HepG2 (cell line): Measurements from ENCODE around the gene RHO. TPM values are rescaled to one million over a fixed set of nuclear protein-coding genes. Genes with fewer than 3 reads are reported as not detected.

Experiments
- ATAC-seq: fragments of 200-7000 bp; cut with Tn5 transposase; 3 replicates; pipeline ENCODE4 v1.9.1; 2020; ENCODE audit warnings: mild to moderate bottlenecking, moderate library complexity
- BruUV-seq: library from RNA; stranded (reverse); fragments of 400-500 nt; replicated peaks from 2 replicates; lab custom pipeline; 2021; lab: Mats Ljungman, UMichigan
- CTCF ChIA-PET: fragments of 300-600 bp; formaldehyde crosslinking; extraction: SDS; loops from one replicate; lab custom pipeline; 2021; ENCODE audit warnings: low total read pairs, inconsistent platforms, low intra/inter-chr PET ratio; lab: Yijun Ruan, JAX
- POLR2A ChIA-PET: fragments of 350-600 bp; sonication (Branson Sonifier 250); formaldehyde crosslinking; loops from one replicate; lab custom pipeline; 2020; ENCODE audit warnings: antibody characterized with exemption, inconsistent platforms; lab: Yijun Ruan, JAX
- DNase-seq: peaks from one replicate; pipeline ENCODE4 v3.0.0-alpha.2; 2015; ENCODE audit warnings: low spot score
- FAIRE-seq: peaks from 3 replicates; lab custom pipeline; 2011; peaks lifted over from hg19 to GRCh38; lab: Jason Lieb, UNC
- H2AFZ ChIP-seq: one replicate; pipeline ENCODE4 v1.6.1; 2011; ENCODE audit warnings: low read length, inconsistent platforms
- H3K27ac ChIP-seq: fragments of 300-600 bp; 3 replicates; pipeline ENCODE4 v1.8.0; 2011; ENCODE audit warnings: mixed run types, mild to moderate bottlenecking, mixed read lengths, low read length, inconsistent platforms; ENCODE audit not compliant: insufficient read depth; ENCODE audit errors: extremely low read length
- H3K27me3 ChIP-seq, 2 experiments: fragments of 200-600 bp in 1 of 2; 2 replicates in 1 of 2; 3 replicates in 1 of 2; pipeline versions ENCODE4 v1.6.0 to v1.8.0; 2011; ENCODE audit warnings: low read length in 2 of 2, mild to moderate bottlenecking in 2 of 2, moderate library complexity in 2 of 2, inconsistent platforms in 1 of 2; ENCODE audit not compliant: insufficient read depth in 2 of 2, control insufficient read depth in 1 of 2
- H3K36me3 ChIP-seq, 2 experiments: fragments of 200-600 bp in 1 of 2; replicated peaks in 1 of 2; 2 replicates in 1 of 2; 3 replicates in 1 of 2; pipeline versions ENCODE4 v1.5.1 to v1.8.0; 2011; ENCODE audit warnings: low read length in 2 of 2, inconsistent platforms in 1 of 2; ENCODE audit not compliant: insufficient read depth in 2 of 2, control insufficient read depth in 1 of 2
- H3K4me1 ChIP-seq: 2 replicates; pipeline ENCODE4 v1.5.1; 2012; ENCODE audit warnings: low read length, inconsistent platforms; ENCODE audit not compliant: insufficient read depth
- H3K4me2 ChIP-seq: 2 replicates; pipeline ENCODE4 v1.6.0; 2011; ENCODE audit warnings: low read depth, low read length, inconsistent platforms
- H3K4me3 ChIP-seq, 3 experiments: fragments of 200-600 bp in 1 of 3; sonication (generic), shearing (Covaris generic) in 1 of 3; replicated peaks in 1 of 3; 2 replicates each; pipeline ENCODE4 v1.5.1; 2011 to 2016; ENCODE audit warnings: low read length in 3 of 3, inconsistent platforms in 2 of 3, low read depth in 2 of 3, mild to moderate bottlenecking in 2 of 3, control low read depth in 1 of 3, mixed read lengths in 1 of 3; ENCODE audit not compliant: insufficient read depth in 1 of 3
- H3K79me2 ChIP-seq: one replicate; pipeline ENCODE4 v1.6.1; 2011; ENCODE audit warnings: low read length, inconsistent platforms; ENCODE audit not compliant: insufficient read depth
- H3K9ac ChIP-seq: 2 replicates; pipeline ENCODE4 v1.6.0; 2011; ENCODE audit warnings: mild to moderate bottlenecking, low read depth, low read length, inconsistent platforms; ENCODE audit not compliant: insufficient read depth
- H3K9me3 ChIP-seq: 2 replicates; pipeline ENCODE4 v1.5.1; 2012; ENCODE audit warnings: mild to moderate bottlenecking, low read length
- H4K20me1 ChIP-seq: 2 replicates; pipeline ENCODE4 v1.6.0; 2011; ENCODE audit warnings: inconsistent platforms, mild to moderate bottlenecking, low read length, moderate library complexity; ENCODE audit not compliant: insufficient read depth
- ATRX ChIP-seq: sonication (generic); formaldehyde crosslinking; IDR thresholded peaks from 2 replicates; pipeline ENCODE4 v1.4.0; 2020; ENCODE audit warnings: missing genetic modification reagents, borderline replicate concordance
- HNRNPK ChIP-seq: fragments of 200-400 bp; formaldehyde crosslinking; IDR thresholded peaks from 2 replicates; pipeline ENCODE4 v1.6.1; 2018; ENCODE audit warnings: low read length, low read depth, moderate library complexity, mild to moderate bottlenecking; ENCODE audit not compliant: poor library complexity, severe bottlenecking
- HOXD1 ChIP-seq: sonication (generic); formaldehyde crosslinking; IDR thresholded peaks from 2 replicates; pipeline ENCODE4 v1.5.0; 2020; ENCODE audit warnings: missing genetic modification reagents
- KAT2B ChIP-seq: fragments of 150-350 bp; IDR thresholded peaks from 2 replicates; pipeline ENCODE4 v1.6.1; 2014; ENCODE audit warnings: low read depth, low read length, borderline replicate concordance
- MAZ ChIP-seq, 2 experiments: sonication (generic) in 1 of 2; formaldehyde crosslinking in 1 of 2; IDR thresholded peaks; 2 replicates each; pipeline versions ENCODE4 v1.5.0 to v1.6.1; 2012 to 2020; ENCODE audit warnings: low read depth in 2 of 2, mild to moderate bottlenecking in 2 of 2, borderline replicate concordance in 1 of 2, improper control_type of control experiment in 1 of 2, low read length in 1 of 2, missing genetic modification reagents in 1 of 2, moderate library complexity in 1 of 2
- PAWR ChIP-seq: sonication (generic); formaldehyde crosslinking; IDR thresholded peaks from 2 replicates; pipeline ENCODE4 v1.4.0; 2020; ENCODE audit warnings: missing genetic modification reagents, mild to moderate bottlenecking, borderline replicate concordance
- RAD21 ChIP-seq: fragments of 450-650 bp; formaldehyde crosslinking; IDR thresholded peaks from 2 replicates; pipeline ENCODE4 v1.5.0; 2020; ENCODE audit warnings: mild to moderate bottlenecking
- TRAFD1 ChIP-seq: sonication (generic); formaldehyde crosslinking; IDR thresholded peaks from 2 replicates; pipeline ENCODE4 v1.5.1; 2020; ENCODE audit warnings: missing genetic modification reagents, mild to moderate bottlenecking, borderline replicate concordance
- ZNF10 ChIP-seq: sonication (generic); formaldehyde crosslinking; IDR thresholded peaks from 2 replicates; pipeline ENCODE4 v1.4.0; 2020; ENCODE audit warnings: mild to moderate bottlenecking, low read depth, missing genetic modification reagents, borderline replicate concordance
- ZNF460 ChIP-seq: sonication (generic); formaldehyde crosslinking; IDR thresholded peaks from 2 replicates; pipeline ENCODE4 v1.5.1; 2020; ENCODE audit warnings: missing genetic modification reagents, mild to moderate bottlenecking, borderline replicate concordance
- WGBS: methylation state at CpG from one replicate; pipeline ENCODE4 v1.1.6; 2017; ENCODE audit warnings: low lambda C conversion rate; 5-methylcytosine and 5-hydroxymethylcytosine counted together
- in situ Hi-C: cut with HindIII; loops from 2 replicates; pipeline ENCODE4 v1.10.0; 2017; ENCODE audit warnings: low pct_unique_long_range_greater_than_20kb; ENCODE audit not compliant: extremely low pct_ligation_motif_present
- intact Hi-C: fragments of 100-400 bp; cut with micrococcal nuclease; formaldehyde crosslinking; loops from one replicate; pipeline ENCODE4 v1.10.0; 2022; ENCODE audit not compliant: unreplicated experiment
- polyA plus RNA-seq, 8 experiments: library from polyadenylated mRNA; depleted of rRNA in 3 of 8; stranded (reverse) in 7 of 8; unstranded in 1 of 8; fragments of >200 nt; fragmentation: Illumina TruSeq in 4 of 8; extraction: Trizol in 4 of 8; gene quantifications; 2 replicates each; pipeline versions ENCODE4 v1.2.1 to v1.2.3, GENCODE V29; 2011 to 2016; ENCODE audit warnings: low read depth in 4 of 8, missing spikeins in 1 of 8, mixed read lengths in 1 of 8; ENCODE audit not compliant: insufficient read depth in 1 of 8
- total RNA-seq, 5 experiments: library from RNA; depleted of rRNA; stranded (reverse); fragments of >200 nt; fragmentation: Illumina TruSeq; extraction: Trizol; gene quantifications; 2 replicates each; pipeline ENCODE4 v1.2.3, GENCODE V29; 2016; ENCODE audit warnings: low read depth in 1 of 5

RHO gene
- total and polyA plus RNA-seq, 2 of the 13 experiments (the other 11 are each of a cell fraction or from before 2014, with no cell fraction given): not detected

GRCh38 chr3:129522953-129523352, 5.5 kb upstream of the RHO start:
- no peaks in the 10 kb centered on the region for H3K9me3 ChIP-seq
- no peaks in the 10 kb centered on the region; a peak in 1 of 5 replicates for H3K27me3 ChIP-seq
- H3K79me2 ChIP-seq: no peaks in the 10 kb centered on the region
- H4K20me1 ChIP-seq: no peaks in the 10 kb centered on the region
- H3K4me2 ChIP-seq: no peak overlapping the region
- WGBS: 67% methylated on average over 1 of the region's 5 CpGs
- no peaks in the 10 kb centered on the region for H3K36me3 ChIP-seq
- ATAC-seq: peak; percentile 10; the same call in 2 of the 3 replicates
- FAIRE-seq: no peak
- ChIA-PET CTCF (no interaction called here), POLR2A (interaction anchor here (2.9 kb wide), 1 partner anchor 12 kb away, joined by 9 read pairs; no protein-coding TSS in a partner anchor)
- no peak overlapping the region for H3K27ac ChIP-seq
- in situ Hi-C loops (no loop called here), intact Hi-C loops (no loop called here)
- no peak overlapping the region for H2AFZ ChIP-seq
- no peak for DNase-seq
- H3K9ac ChIP-seq: no peak overlapping the region
- no TSS peak for BruUV-seq
- H3K4me3 ChIP-seq: no peak overlapping the region
- H3K4me1 ChIP-seq: peaks cover 50% of the 10 kb centered on the region
- TF ChIP-seq RAD21 (CRISPR knock-in tag): no peak
- TF ChIP-seq HOXD1: no peak
- TF ChIP-seq ZNF10 (CRISPR knock-in tag): no peak
- TF ChIP-seq PAWR (CRISPR knock-in tag): no peak
- no peak for TF ChIP-seq ZNF460
- no peak for TF ChIP-seq ATRX (CRISPR knock-in tag)
- TF ChIP-seq HNRNPK: no peak
- no peak for TF ChIP-seq MAZ (IDR thresholded peaks at IDR 0.05; ENCODE audit: borderline replicate concordance, low read depth, low read length)
- no peak for TF ChIP-seq MAZ (CRISPR knock-in tag; IDR thresholded peaks at IDR 0.05; ENCODE audit: low read depth)
- no peak for TF ChIP-seq KAT2B
- no peak for TF ChIP-seq TRAFD1 (CRISPR knock-in tag)
